Epithelial cell of esophagus (primary cell): ENCODE measurements around the gene TPBGL.

Experiments
- DNase-seq: peaks from one replicate; pipeline ENCODE4 v3.0.0; 2010; ENCODE audit warnings: low read depth
- H3K4me3 ChIP-seq: 2 replicates; pipeline ENCODE4 v1.5.1; 2011; ENCODE audit warnings: mild to moderate bottlenecking, low read length, control low read depth
- TF ChIP-seq, protein P1 (sequence below): IDR thresholded peaks from 2 replicates; pipeline ENCODE4 v1.5.1; 2011; ENCODE audit warnings: low read depth, mild to moderate bottlenecking, low read length, control low read depth, inconsistent platforms; ENCODE audit not compliant: insufficient read depth; ENCODE audit errors: missing control alignments

The TPBGL gene

GRCh38 chr11:75276186-75276585, 35.6 kb downstream of the TPBGL start:
- TF ChIP-seq, protein P1, sequence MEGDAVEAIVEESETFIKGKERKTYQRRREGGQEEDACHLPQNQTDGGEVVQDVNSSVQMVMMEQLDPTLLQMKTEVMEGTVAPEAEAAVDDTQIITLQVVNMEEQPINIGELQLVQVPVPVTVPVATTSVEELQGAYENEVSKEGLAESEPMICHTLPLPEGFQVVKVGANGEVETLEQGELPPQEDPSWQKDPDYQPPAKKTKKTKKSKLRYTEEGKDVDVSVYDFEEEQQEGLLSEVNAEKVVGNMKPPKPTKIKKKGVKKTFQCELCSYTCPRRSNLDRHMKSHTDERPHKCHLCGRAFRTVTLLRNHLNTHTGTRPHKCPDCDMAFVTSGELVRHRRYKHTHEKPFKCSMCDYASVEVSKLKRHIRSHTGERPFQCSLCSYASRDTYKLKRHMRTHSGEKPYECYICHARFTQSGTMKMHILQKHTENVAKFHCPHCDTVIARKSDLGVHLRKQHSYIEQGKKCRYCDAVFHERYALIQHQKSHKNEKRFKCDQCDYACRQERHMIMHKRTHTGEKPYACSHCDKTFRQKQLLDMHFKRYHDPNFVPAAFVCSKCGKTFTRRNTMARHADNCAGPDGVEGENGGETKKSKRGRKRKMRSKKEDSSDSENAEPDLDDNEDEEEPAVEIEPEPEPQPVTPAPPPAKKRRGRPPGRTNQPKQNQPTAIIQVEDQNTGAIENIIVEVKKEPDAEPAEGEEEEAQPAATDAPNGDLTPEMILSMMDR: no peak
- DNase-seq: no peak
- no peak overlapping the region for H3K4me3 ChIP-seq

GRCh38 chr11:75276686-75277085, 36.1 kb downstream of the TPBGL start:
- H3K4me3 ChIP-seq: no peak overlapping the region
- DNase-seq: peak; percentile 7
- TF ChIP-seq, protein P1: no peak

DNA sequence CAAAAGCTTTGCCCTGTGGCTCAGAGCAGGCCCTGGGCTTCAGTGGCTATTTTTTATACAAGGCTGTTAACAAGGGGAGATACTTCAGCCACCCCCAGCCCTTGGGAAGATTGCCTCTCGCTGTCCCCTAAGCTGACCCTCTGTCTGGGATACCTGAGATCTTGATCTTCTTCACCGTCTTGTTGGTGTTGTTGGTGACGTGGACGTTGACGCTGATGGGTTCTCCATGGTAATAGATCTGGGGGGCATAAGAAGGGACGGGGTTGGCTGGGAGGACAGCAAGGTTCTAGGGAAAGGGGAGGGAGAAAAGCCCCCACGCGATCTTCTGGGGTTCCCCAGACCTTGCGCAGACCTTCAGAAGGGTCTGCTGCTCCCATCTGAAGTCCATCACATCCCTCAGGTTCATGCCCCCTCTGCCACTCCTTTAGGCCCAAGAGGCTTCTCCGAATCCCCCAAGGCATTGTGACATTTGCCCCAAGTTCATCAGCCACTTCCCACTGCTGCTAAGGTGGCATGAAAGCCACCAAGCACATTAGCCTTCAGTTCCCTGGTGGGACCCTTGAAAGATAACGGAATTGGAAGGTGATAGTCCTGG, 36.7 kb downstream of the TPBGL start:
- no peak for DNase-seq
- H3K4me3 ChIP-seq: no peak overlapping the region

GRCh38 chr11:75277991-75278790, 37.6 kb downstream of the TPBGL start:
- DNase-seq: no peak
- no peak overlapping the region for H3K4me3 ChIP-seq
- TF ChIP-seq, protein P1: no peak

More for the DNA sequence above, 36.7 kb downstream of the TPBGL start:
- TF ChIP-seq, protein P1: no peak

- no peak for DNase-seq
- TF ChIP-seq, protein P1: no peak
- no peak overlapping the region for H3K4me3 ChIP-seq
These were observed 38.7 kb downstream of the TPBGL start for GRCh38 chr11:75279273-75279672.

- TF ChIP-seq, protein P1: peak; percentile 95
- H3K4me3 ChIP-seq: no peak overlapping the region
- DNase-seq: peak; percentile 71
These were observed 39.7 kb downstream of the TPBGL start for GRCh38 chr11:75280227-75280701.
